Loucy (cell line): ENCODE measurements around the gene SCNN1B.

Source experiments
- H2AFZ ChIP-seq: fragments of 200-600 bp; sonication (generic); 2 replicates; pipeline ENCODE4 v1.6.0; 2016; ENCODE audit warnings: antibody characterized with exemption, mild to moderate bottlenecking, low read length, moderate library complexity
- H3F3A ChIP-seq: fragments of 200-600 bp; 2 replicates; pipeline ENCODE4 v1.6.0; 2016; ENCODE audit warnings: antibody characterized with exemption, low read depth, mild to moderate bottlenecking
- H3K27me3 ChIP-seq: fragments of 200-600 bp; sonication (generic); 2 replicates; pipeline ENCODE4 v1.6.1; 2014; ENCODE audit warnings: low read length, mild to moderate bottlenecking; ENCODE audit not compliant: insufficient read depth, poor library complexity, severe bottlenecking
- H3K36me3 ChIP-seq: fragments of 200-600 bp; sonication (generic); 2 replicates; pipeline ENCODE4 v1.6.1; 2016; ENCODE audit warnings: low read length; ENCODE audit not compliant: insufficient read depth
- H3K4me1 ChIP-seq: fragments of 200-600 bp; sonication (generic); 2 replicates; pipeline ENCODE4 v1.5.1; 2014; ENCODE audit warnings: low read length, mild to moderate bottlenecking; ENCODE audit not compliant: insufficient read depth, poor library complexity, severe bottlenecking
- H3K4me2 ChIP-seq: fragments of 200-600 bp; sonication (generic); 2 replicates; pipeline ENCODE4 v1.6.0; 2014; ENCODE audit warnings: antibody characterized with exemption, low read length, low read depth, mild to moderate bottlenecking; ENCODE audit not compliant: poor library complexity, severe bottlenecking
- H3K4me3 ChIP-seq: fragments of 200-600 bp; sonication (generic); 2 replicates; pipeline ENCODE4 v1.5.1; 2014; ENCODE audit warnings: low read length, mild to moderate bottlenecking, mixed read lengths; ENCODE audit not compliant: poor library complexity, severe bottlenecking
- H3K79me2 ChIP-seq: fragments of 200-600 bp; sonication (generic); 2 replicates; pipeline ENCODE4 v1.6.1; 2014; ENCODE audit warnings: low read length; ENCODE audit not compliant: insufficient read depth
- H3K9ac ChIP-seq: fragments of 200-600 bp; sonication (generic); 2 replicates; pipeline ENCODE4 v1.6.0; 2014; ENCODE audit warnings: mild to moderate bottlenecking, low read depth, low read length, moderate library complexity; ENCODE audit not compliant: poor library complexity, severe bottlenecking
- H3K9me2 ChIP-seq: fragments of 200-600 bp; sonication (generic); replicated peaks from 2 replicates; pipeline ENCODE4 v1.6.1; 2016; ENCODE audit warnings: low read depth, low read length, mixed read lengths
- H3K9me3 ChIP-seq: fragments of 200-600 bp; sonication (generic); 2 replicates; pipeline ENCODE4 v1.6.1; 2014; ENCODE audit warnings: mild to moderate bottlenecking, antibody characterized with exemption, low read length, low read depth; ENCODE audit not compliant: insufficient read depth
- H4K20me1 ChIP-seq: fragments of 200-600 bp; sonication (generic); 2 replicates; pipeline ENCODE4 v1.6.0; 2014; ENCODE audit warnings: antibody characterized with exemption, low read length, mild to moderate bottlenecking; ENCODE audit not compliant: insufficient read depth, poor library complexity, severe bottlenecking
- EZH2phosphoT487 ChIP-seq: fragments of 200-600 bp; IDR thresholded peaks from 2 replicates; pipeline ENCODE4 v1.6.1; 2018; ENCODE audit warnings: antibody characterized with exemption, mild to moderate bottlenecking, moderate library complexity, borderline replicate concordance
- TF ChIP-seq, protein P1 (sequence below): fragments of 200-600 bp; sonication (generic); conservative IDR thresholded peaks from 2 replicates; pipeline ENCODE4 v1.5.1; 2014; ENCODE audit warnings: mild to moderate bottlenecking, antibody characterized with exemption, low read length

The SCNN1B gene

DNA sequence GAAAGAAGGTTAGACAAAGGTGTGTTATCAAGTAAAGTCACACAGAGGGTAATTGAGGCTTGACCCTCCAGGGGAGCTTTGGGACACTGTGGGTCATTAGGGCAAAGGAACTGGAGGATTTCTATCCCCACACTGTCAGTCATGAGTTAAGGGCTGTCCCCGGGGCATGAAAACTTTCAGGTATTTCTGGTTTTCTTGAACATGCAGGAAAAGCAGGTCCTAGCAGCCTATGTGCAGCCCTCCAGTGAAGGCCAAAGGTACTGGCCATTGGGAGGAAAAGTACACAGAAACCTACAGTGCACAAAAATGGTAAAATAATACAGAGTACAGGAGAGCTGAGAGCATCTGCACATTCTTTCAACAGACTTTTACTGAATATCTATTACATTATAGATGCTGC lies 44.4 kb upstream of the SCNN1B start:
- no peaks in the 10 kb centered on the region for H3K9me2 ChIP-seq
- no peaks in the 10 kb centered on the region for H3K79me2 ChIP-seq
- H3K4me1 ChIP-seq, result no peaks in the 10 kb centered on the region
- H3K9me3 ChIP-seq, result no peaks in the 10 kb centered on the region
- H3K4me2 ChIP-seq, result no peak overlapping the region
- H4K20me1 ChIP-seq, result no peaks in the 10 kb centered on the region
- H3K36me3 ChIP-seq, result no peaks in the 10 kb centered on the region
- no peaks in the 10 kb centered on the region for H3K27me3 ChIP-seq
- no peak overlapping the region for H3K4me3 ChIP-seq
- H3F3A ChIP-seq, result no peaks in the 10 kb centered on the region
- H3K9ac ChIP-seq, result no peak overlapping the region
- no peak overlapping the region for H2AFZ ChIP-seq
- TF ChIP-seq EZH2phosphoT487, result no peak
- TF ChIP-seq, protein P1, sequence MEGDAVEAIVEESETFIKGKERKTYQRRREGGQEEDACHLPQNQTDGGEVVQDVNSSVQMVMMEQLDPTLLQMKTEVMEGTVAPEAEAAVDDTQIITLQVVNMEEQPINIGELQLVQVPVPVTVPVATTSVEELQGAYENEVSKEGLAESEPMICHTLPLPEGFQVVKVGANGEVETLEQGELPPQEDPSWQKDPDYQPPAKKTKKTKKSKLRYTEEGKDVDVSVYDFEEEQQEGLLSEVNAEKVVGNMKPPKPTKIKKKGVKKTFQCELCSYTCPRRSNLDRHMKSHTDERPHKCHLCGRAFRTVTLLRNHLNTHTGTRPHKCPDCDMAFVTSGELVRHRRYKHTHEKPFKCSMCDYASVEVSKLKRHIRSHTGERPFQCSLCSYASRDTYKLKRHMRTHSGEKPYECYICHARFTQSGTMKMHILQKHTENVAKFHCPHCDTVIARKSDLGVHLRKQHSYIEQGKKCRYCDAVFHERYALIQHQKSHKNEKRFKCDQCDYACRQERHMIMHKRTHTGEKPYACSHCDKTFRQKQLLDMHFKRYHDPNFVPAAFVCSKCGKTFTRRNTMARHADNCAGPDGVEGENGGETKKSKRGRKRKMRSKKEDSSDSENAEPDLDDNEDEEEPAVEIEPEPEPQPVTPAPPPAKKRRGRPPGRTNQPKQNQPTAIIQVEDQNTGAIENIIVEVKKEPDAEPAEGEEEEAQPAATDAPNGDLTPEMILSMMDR, result no peak

DNA sequence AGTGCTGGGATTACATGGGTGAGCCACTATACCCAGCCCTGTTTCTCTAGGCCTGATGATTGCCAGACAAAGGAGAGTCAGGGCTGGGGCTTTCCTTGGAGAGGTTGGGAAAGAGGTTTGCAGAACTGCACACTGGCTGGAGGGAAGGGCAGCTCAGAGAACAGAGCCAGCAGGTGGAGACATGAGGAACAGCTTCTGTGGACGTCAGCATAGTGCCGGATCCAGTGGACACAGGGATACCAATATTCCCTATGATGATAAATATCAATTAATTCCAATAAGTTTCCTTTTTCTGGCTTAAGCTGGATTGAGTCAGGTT lies 43.2 kb upstream of the SCNN1B start:
- H3K9ac ChIP-seq, result no peak overlapping the region
- no peak overlapping the region for H3K4me2 ChIP-seq
- no peaks in the 10 kb centered on the region for H3K9me3 ChIP-seq
- no peaks in the 10 kb centered on the region for H3K9me2 ChIP-seq
- H3K36me3 ChIP-seq, result no peaks in the 10 kb centered on the region
- TF ChIP-seq EZH2phosphoT487, result no peak
- TF ChIP-seq, protein P1, result no peak
- H3K4me1 ChIP-seq, result no peaks in the 10 kb centered on the region
- no peaks in the 10 kb centered on the region for H4K20me1 ChIP-seq
- no peaks in the 10 kb centered on the region for H3K79me2 ChIP-seq
- H2AFZ ChIP-seq, result no peak overlapping the region
- no peak overlapping the region for H3K4me3 ChIP-seq
- H3K27me3 ChIP-seq, result no peaks in the 10 kb centered on the region
- H3F3A ChIP-seq, result no peaks in the 10 kb centered on the region

DNA sequence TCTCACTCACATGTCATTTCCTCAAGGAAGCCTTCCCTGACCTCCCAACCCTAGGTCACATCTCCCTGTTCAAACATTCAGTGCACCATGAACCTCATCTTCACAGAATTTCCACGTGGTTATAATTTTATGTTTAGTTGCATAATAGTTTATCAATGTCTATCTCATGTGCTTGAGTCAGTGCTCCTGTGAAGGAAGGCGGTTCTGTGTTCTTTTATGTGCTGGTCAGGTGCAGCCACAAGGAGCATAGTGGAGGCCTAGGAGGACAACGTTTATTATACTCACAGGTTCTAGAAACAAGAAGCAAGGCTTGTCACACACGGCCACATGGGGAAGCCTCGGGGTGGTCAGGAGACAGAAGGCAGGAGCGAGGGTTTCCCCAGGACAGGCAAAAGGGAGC lies 34.5 kb upstream of the SCNN1B start:
- H3K4me1 ChIP-seq, result no peaks in the 10 kb centered on the region
- H3K9me3 ChIP-seq, result no peaks in the 10 kb centered on the region
- no peaks in the 10 kb centered on the region for H3K79me2 ChIP-seq
- no peak overlapping the region for H3K4me2 ChIP-seq
- no peaks in the 10 kb centered on the region for H3F3A ChIP-seq
- no peak overlapping the region for H3K4me3 ChIP-seq
- TF ChIP-seq, protein P1, result no peak
- no peaks in the 10 kb centered on the region for H4K20me1 ChIP-seq
- H3K27me3 ChIP-seq, result no peaks in the 10 kb centered on the region
- H3K9me2 ChIP-seq, result no peaks in the 10 kb centered on the region
- H3K9ac ChIP-seq, result no peak overlapping the region
- H2AFZ ChIP-seq, result no peak overlapping the region
- H3K36me3 ChIP-seq, result no peaks in the 10 kb centered on the region
